Brain microvascular endothelial cell (primary cell): Measurements from ENCODE around the gene IFNA14.

Experiments
- DNase-seq: peaks from one replicate; pipeline ENCODE4 v3.0.0-alpha.2; 2020
- H3K27ac ChIP-seq: fragments of 250-450 bp; sonication (Bioruptor Pico); 2 replicates; pipeline ENCODE4 v1.5.1; 2020; ENCODE audit warnings: mild to moderate bottlenecking, moderate library complexity
- H3K27me3 ChIP-seq: fragments of 250-450 bp; sonication (Bioruptor Pico); replicated peaks from 2 replicates; pipeline ENCODE4 v1.5.1; 2020; ENCODE audit warnings: mild to moderate bottlenecking
- H3K36me3 ChIP-seq: fragments of 250-450 bp; sonication (Bioruptor Pico); replicated peaks from 2 replicates; pipeline ENCODE4 v1.5.1; 2020; ENCODE audit warnings: mild to moderate bottlenecking
- H3K4me3 ChIP-seq: 2 replicates; pipeline ENCODE4 v1.5.1; 2011; ENCODE audit warnings: low read depth, mild to moderate bottlenecking, control low read depth, low read length, moderate library complexity
- in situ Hi-C: cut with HindIII; loops from 2 replicates; pipeline ENCODE4 v1.10.0; 2017; ENCODE audit warnings: low sequenced_read_pairs, low pct_ligation_motif_present
- TF ChIP-seq, protein P1 (sequence below): IDR thresholded peaks from 2 replicates; pipeline ENCODE4 v1.5.1; 2011; ENCODE audit warnings: low read depth, mild to moderate bottlenecking, moderate library complexity, low read length, control low read depth, inconsistent platforms; ENCODE audit errors: missing control alignments

Gene IFNA14

GRCh38 chr9:21267485-21268346 lies 27.9 kb upstream of the IFNA14 start:
- in situ Hi-C loops, result no loop called here
- Histone ChIP-seq H3K27ac (no peak overlapping the region), H3K27me3 (no peaks in the 10 kb centered on the region), H3K4me3 (no peak overlapping the region), H3K36me3 (no peaks in the 10 kb centered on the region)
- TF ChIP-seq, protein P1, sequence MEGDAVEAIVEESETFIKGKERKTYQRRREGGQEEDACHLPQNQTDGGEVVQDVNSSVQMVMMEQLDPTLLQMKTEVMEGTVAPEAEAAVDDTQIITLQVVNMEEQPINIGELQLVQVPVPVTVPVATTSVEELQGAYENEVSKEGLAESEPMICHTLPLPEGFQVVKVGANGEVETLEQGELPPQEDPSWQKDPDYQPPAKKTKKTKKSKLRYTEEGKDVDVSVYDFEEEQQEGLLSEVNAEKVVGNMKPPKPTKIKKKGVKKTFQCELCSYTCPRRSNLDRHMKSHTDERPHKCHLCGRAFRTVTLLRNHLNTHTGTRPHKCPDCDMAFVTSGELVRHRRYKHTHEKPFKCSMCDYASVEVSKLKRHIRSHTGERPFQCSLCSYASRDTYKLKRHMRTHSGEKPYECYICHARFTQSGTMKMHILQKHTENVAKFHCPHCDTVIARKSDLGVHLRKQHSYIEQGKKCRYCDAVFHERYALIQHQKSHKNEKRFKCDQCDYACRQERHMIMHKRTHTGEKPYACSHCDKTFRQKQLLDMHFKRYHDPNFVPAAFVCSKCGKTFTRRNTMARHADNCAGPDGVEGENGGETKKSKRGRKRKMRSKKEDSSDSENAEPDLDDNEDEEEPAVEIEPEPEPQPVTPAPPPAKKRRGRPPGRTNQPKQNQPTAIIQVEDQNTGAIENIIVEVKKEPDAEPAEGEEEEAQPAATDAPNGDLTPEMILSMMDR, result no peak
- DNase-seq, result no peak

- TF ChIP-seq, protein P1, result no peak
- Histone ChIP-seq H3K4me3 (no peak overlapping the region), H3K27me3 (no peaks in the 10 kb centered on the region), H3K27ac (no peak overlapping the region), H3K36me3 (no peaks in the 10 kb centered on the region)
- in situ Hi-C loops, result no loop called here
- no peak for DNase-seq
Measured at GRCh38 chr9:21266733-21267484, 27.1 kb upstream of the IFNA14 start.

GRCh38 chr9:21265421-21266189 lies 25.8 kb upstream of the IFNA14 start:
- Histone ChIP-seq H3K27me3 (no peaks in the 10 kb centered on the region), H3K27ac (no peak overlapping the region), H3K4me3 (no peak overlapping the region), H3K36me3 (no peaks in the 10 kb centered on the region)
- DNase-seq, result no peak
- TF ChIP-seq, protein P1, result no peak
- in situ Hi-C loops, result no loop called here

- in situ Hi-C loops, result no loop called here
- TF ChIP-seq, protein P1, result no peak
- no peaks in the 10 kb centered on the region for H3K36me3 ChIP-seq
- H3K27ac ChIP-seq, result no peak overlapping the region
- DNase-seq, result no peak
- H3K27me3 ChIP-seq, result peaks cover 2% of the 10 kb centered on the region
- no peak overlapping the region for H3K4me3 ChIP-seq
Measured at GRCh38 chr9:21255538-21256212, 15.9 kb upstream of the IFNA14 start.

GRCh38 chr9:21252721-21253547 lies 13.1 kb upstream of the IFNA14 start:
- TF ChIP-seq, protein P1, result peak; percentile 59
- in situ Hi-C loops, result no loop called here
- Histone ChIP-seq H3K36me3 (no peaks in the 10 kb centered on the region), H3K4me3 (no peak overlapping the region), H3K27ac (no peak overlapping the region), H3K27me3 (peaks cover 2% of the 10 kb centered on the region)
- peak; percentile 9 for DNase-seq
